Right renal pelvis (tissue), 4 donors: ENCODE results near the gene GPC3. TPM values are rescaled to one million over a fixed set of nuclear protein-coding genes. Genes with fewer than 3 reads are reported as not detected.
"Not testable (repeated sequence)": the region's sequence is repeated elsewhere in the genome, so short reads cannot be mapped to it uniquely, and the experiment has no call there.

Experiments
- DNase-seq, 4 donors: peaks; one replicate each; pipeline ENCODE4 v3.0.0-alpha.2; 2013; ENCODE audit warnings: low read depth in 4 of 4, low spot score in 3 of 4, missing footprints in 1 of 4
- polyA plus RNA-seq, 4 donors: library from polyadenylated mRNA; unstranded; fragments of 120-200 nt; gene quantifications; one replicate each; pipeline ENCODE4 v1.2.1, GENCODE V29; 2013; ENCODE audit not compliant: insufficient read length in 4 of 4

The GPC3 gene
- polyA plus RNA-seq, 4 donors, result 1,095 to 1,238 (median 1,173) TPM

DNA sequence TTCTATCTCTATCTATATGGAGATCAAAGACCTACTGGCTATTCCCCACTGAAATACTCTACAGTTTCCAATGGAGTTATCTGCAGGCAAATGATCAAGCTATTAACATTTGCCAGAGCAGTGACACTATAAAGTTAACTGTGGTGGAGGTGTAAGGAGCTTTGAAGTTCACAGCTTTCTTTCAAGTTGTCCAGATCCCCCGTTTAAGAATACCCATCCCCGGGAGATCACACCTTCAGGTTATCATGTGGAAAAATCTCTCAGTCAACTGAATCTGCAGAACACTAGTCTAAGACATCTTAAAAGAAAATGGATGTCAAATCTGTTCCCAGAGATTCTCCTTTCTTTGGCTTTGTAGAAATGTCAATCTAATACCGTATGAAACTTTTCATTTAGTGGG lies 80.1 kb downstream of the GPC3 start:
- DNase-seq, result no peak

GRCh38 chrX:133897593-133898163 lies 87.7 kb downstream of the GPC3 start:
- DNase-seq, result peak in 2 of 4 donors; percentile 22 to 35

DNA sequence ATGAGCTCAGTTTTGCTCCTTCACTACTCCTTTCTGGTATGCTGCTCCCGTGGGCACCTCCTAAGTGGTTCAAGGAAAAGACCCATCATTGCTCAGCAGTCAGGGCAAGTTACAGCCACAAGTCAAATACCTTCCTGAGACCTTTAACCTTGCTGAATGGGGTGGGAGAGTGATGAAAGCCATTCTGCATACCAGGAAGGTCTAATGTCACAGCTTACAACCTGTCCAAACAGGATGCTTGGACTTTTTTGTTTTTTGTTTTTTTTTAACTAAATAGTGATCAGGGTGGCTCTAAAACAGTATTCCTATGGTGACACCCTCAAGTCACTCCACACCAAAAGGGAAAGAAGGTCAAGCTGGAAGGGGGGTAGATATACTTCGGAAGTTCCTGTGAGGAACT lies 93.1 kb downstream of the GPC3 start:
- DNase-seq, result no peak

- DNase-seq, result no peak
Measured at GRCh38 chrX:133888984-133889383, 96.4 kb downstream of the GPC3 start.

DNA sequence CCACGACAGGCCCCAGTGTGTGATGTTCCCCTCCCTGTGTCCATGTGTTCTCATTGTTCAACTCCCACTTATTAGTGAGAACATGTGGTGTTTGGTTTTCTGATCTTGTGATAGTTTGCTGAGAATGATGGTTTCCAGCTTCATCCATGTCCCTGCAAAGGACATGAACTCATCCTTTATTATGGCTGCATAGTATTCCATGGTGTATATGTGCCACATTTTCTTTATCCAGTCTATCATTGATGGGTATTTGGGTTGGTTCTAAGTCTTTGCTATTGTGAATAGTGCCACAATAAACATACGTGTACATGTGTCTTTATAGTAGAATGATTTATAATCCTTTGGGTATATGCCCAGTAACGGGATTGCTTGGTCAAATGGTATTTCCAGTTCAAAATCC lies 97.3 kb downstream of the GPC3 start:
- not testable (repeated sequence) for DNase-seq

- DNase-seq, result no peak
Measured at GRCh38 chrX:133884430-133885394, 100.7 kb downstream of the GPC3 start.

DNA sequence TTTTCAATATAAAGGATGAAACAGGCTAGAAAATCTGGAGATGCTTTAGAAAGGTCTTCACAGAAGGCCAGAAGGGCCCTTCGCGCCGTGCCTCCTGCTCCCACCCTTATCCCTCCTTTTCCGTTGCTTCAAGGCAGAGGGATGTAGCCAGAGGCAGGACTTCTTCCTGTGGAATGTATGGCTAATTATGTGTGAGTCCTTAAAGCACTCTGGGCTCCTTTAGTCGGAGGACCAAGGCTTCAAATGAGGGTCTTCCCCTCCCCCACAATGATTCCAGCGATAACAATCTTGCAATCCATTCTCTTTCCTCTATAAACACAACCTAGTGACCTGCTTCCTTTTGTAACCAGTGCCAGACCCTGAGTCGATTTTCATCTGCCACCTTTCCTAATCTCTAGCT lies 103.5 kb downstream of the GPC3 start:
- DNase-seq, result no peak

- DNase-seq, result no peak
Measured at GRCh38 chrX:133881007-133881406, 104.4 kb downstream of the GPC3 start.

- DNase-seq, result no peak
Measured at GRCh38 chrX:133880032-133880443, 105.4 kb downstream of the GPC3 start.

DNA sequence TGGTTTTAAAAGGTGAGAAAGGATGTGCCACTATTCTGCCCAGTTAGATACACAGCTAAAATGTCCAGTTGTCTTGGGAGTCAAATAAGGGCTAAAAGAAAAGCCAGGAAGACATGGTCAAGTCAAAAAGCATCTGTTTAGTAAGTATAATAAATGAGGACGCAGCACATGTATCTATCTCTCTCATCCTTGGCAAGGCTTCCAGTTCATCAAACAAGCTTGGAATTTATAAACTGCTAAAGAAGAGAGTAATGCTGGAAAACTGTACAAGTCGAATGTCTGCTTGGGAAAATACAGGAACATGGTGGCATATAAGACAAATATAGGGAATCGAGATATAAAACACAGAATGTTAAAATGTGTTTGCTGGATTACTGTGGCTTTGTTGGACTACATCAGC lies 106.7 kb downstream of the GPC3 start:
- no peak for DNase-seq

- no peak for DNase-seq
Measured at GRCh38 chrX:133876646-133877045, 108.7 kb downstream of the GPC3 start.

- no peak for DNase-seq
Measured at GRCh38 chrX:133869270-133869669, 116.1 kb downstream of the GPC3 start.

- no peak for DNase-seq
Measured at GRCh38 chrX:133868682-133869081, 116.7 kb downstream of the GPC3 start.

- no peak for DNase-seq
Measured at GRCh38 chrX:133868250-133868649, 117.1 kb downstream of the GPC3 start.

DNA sequence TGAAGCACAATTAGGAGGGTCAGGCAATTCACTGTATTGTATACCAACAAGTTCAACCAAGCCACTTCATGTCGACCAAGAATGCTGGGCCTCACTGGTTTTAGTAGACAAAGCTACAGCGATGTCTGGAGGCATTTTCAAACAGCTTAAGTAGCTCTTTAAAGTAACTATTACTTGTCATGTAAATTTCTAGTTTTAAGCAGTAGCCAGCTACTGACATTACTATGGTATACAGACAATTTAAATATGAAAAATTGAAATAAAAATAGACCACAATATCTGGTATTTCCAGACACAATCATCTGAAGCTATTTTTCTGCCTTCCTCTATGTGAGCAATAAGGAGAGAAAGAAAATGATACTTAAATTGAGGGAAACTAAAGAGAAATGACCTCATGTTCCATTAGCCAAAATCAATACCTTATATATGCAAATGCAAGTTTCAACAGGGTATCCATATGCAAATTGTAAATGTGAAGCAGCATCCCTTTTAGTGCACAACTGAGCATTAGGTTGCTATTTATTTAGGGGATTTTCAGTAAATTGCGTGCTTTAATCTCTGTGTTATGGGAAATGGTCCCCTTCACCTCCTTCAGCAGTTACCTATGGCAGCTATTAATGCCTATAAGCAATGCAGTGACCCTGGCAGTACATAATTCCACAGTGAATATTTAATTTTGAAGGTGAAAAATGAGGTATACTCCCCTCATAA lies 119.5 kb downstream of the GPC3 start:
- no peak for DNase-seq

DNA sequence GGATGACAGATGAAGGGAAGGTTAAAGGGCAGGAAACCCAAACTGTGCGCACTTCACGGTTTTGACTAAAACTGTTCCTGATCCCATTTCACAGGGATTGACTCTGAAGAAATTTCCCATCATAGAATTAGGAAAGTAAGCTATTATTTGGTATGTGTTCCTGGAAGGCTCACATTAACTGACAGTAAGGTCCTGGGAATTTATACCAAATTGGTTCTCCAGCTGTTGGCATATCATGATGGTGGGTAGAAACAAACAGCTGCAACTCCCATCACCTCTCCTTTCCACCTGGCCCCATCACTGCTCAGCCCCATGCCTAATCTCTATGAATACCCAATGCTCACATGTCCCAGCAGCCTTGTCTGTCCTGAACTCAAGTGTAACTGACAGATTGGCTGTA lies 121.2 kb downstream of the GPC3 start:
- no peak for DNase-seq

GRCh38 chrX:133859860-133860259 lies 125.5 kb downstream of the GPC3 start:
- DNase-seq, result no peak

GRCh38 chrX:133859336-133859735 lies 126.1 kb downstream of the GPC3 start:
- DNase-seq, result no peak

DNA sequence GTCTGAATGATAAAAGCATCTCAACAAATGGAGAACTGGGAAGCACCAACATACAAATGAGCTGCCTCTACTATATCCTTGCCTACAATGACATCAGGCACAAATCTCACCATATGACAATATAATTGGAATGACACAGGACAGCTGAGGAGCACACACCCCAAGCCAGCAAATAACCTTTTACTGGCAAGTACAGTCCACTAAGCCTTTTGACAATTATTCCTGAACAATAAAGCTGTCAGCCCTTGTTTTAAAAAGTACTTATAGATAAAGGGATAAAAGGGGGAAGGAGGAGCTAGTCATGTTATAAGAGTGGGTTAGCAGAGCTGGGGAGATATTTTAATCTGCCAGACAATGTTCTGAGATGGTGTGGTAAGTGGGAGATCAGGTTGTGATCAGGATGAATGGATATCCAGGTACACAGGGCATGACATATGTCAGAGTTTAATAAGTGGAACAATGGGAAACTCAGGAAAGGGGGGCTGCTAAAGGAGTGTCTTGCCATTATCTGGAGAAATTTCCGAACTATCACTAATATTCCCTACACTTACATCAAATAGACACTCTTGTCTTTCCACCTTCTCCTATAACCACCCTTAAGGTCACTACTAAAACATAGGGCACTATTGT lies 127.6 kb downstream of the GPC3 start:
- DNase-seq, result no peak

DNA sequence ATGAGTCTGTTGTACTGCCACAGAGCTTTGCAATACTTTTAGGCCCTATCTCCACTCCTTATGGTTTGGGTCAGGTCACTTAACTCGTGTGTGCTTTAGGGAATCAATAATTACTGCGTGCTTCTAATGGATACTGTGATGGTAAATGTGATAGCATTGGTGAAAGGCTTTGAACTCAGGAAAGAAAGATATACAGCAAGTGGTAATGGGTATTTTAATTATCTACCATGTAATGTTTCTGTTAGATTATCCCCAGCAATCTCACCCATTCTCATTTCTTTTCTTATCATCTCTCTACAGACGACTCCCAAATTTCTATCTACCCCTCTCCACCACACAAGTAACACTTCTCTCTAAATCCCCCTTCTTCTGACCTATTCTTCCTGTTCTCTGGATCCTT lies 128.6 kb downstream of the GPC3 start:
- DNase-seq, result no peak

DNA sequence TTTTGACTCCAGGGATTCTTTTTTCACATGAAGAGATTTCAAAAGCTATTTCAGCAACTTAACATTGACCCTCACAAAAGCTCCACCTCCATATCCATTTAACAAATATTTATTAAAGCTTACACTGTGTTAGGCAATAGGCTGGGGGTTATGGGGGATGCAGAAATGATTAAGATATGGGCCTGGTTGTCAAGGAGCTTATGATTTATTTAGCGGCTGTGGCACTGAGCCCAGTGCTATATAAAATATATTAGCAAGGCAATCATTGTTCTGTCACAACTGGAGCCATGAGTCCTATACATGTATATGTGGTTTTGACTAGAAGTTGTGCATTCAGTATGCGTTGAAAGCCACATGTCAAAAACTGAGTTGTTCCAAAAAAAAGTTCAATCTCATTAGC lies 131.1 kb downstream of the GPC3 start:
- DNase-seq, result no peak
